Measurements from ENCODE around the gene RWDD4. TPM values are rescaled to one million over a fixed set of nuclear protein-coding genes. Genes with fewer than 3 reads are reported as not detected.

The RWDD4 gene
- total RNA-seq, 4 donors from 2014 or later, result 4.1 to 16.9 (median 11.6) TPM

DNA sequence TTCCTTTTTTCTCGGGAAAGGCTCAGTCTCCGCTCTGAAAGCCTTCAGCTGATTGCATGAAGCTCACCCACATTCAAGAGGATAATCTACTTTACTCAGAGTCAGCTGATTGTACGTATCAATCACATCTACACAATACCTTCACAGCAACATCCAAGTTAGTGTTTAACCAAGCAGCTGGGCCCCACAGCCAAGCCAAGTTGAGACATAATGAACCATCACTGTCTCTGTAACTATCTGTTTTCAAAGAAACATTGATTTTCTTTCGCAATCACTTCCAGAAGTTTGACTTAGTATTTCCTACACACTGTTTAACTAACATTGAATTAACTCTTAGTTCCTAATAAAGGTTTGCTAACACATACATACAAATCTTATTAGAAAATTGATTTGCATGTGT, 40.3 kb downstream of the RWDD4 start:
- no peaks in the 10 kb centered on the region for H3K36me3 ChIP-seq
- no peaks in the 10 kb centered on the region for H3K9me3 ChIP-seq
- intact Hi-C loops (cut with DNase I; ENCODE audit: low total_unique reads) (no loop called here), in situ Hi-C loops (cut with MboI; ENCODE audit: low pct_ligation_motif_present in 1 of 4, low pct_unique_long_range_greater_than_20kb in 1 of 4, low sequenced_read_pairs in 3 of 4) (no loop called here)
- no peak overlapping the region for H3K27ac ChIP-seq
- no peaks in the 10 kb centered on the region for H3K4me1 ChIP-seq
- no peak overlapping the region for H3K4me3 ChIP-seq
- TF ChIP-seq EP300 (IDR thresholded peaks at IDR 0.05; ENCODE audit: low read depth) (no peak), POLR2A (IDR thresholded peaks at IDR 0.05) (no peak), POLR2AphosphoS5 (IDR thresholded peaks at IDR 0.05) (no peak)
- TF ChIP-seq, protein P1, sequence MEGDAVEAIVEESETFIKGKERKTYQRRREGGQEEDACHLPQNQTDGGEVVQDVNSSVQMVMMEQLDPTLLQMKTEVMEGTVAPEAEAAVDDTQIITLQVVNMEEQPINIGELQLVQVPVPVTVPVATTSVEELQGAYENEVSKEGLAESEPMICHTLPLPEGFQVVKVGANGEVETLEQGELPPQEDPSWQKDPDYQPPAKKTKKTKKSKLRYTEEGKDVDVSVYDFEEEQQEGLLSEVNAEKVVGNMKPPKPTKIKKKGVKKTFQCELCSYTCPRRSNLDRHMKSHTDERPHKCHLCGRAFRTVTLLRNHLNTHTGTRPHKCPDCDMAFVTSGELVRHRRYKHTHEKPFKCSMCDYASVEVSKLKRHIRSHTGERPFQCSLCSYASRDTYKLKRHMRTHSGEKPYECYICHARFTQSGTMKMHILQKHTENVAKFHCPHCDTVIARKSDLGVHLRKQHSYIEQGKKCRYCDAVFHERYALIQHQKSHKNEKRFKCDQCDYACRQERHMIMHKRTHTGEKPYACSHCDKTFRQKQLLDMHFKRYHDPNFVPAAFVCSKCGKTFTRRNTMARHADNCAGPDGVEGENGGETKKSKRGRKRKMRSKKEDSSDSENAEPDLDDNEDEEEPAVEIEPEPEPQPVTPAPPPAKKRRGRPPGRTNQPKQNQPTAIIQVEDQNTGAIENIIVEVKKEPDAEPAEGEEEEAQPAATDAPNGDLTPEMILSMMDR (IDR thresholded peaks at IDR 0.05), result no peak
- WGBS, 2 donors (ENCODE audit: low coverage in 1 of 2), result 82 to 89% methylated on average over 1 to 4 of the region's 4 CpGs
- H3K27me3 ChIP-seq, result no peaks in the 10 kb centered on the region
- no peak for DNase-seq

DNA sequence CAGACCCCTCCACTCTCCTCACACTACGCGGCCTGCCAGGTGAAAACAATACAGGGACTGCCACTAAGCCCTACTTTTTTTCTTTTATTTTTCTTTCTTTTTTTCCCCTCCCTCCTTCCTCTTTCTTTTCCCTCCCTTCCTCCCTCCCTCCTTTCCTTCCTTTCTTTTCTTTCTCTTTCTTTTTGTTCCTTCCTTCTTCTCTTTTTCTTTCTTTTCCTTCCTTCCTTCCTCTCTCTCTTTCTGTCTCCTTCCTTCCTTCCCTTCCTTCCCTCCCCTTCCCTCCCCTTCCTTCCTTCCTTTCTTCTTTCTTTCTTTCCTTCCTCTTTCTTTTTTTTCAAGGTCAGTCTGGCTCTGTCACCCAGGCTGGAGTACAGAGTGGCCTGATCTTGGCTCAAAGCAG, 41.9 kb downstream of the RWDD4 start:
- DNase-seq, result no peak
- Histone ChIP-seq H3K36me3 (no peaks in the 10 kb centered on the region), H3K9me3 (no peaks in the 10 kb centered on the region), H3K4me3 (no peak overlapping the region), H3K4me1 (no peaks in the 10 kb centered on the region), H3K27me3 (no peaks in the 10 kb centered on the region), H3K27ac (no peak overlapping the region)
- WGBS, 2 donors (ENCODE audit: low coverage in 1 of 2), result 100% methylated on average over 2 of the region's 2 CpGs
- intact Hi-C loops (cut with DNase I; ENCODE audit: low total_unique reads) (no loop called here), in situ Hi-C loops (cut with MboI; ENCODE audit: low pct_ligation_motif_present in 1 of 4, low pct_unique_long_range_greater_than_20kb in 1 of 4, low sequenced_read_pairs in 3 of 4) (no loop called here)
- TF ChIP-seq POLR2AphosphoS5 (IDR thresholded peaks at IDR 0.05) (no peak), EP300 (IDR thresholded peaks at IDR 0.05; ENCODE audit: low read depth) (no peak), POLR2A (IDR thresholded peaks at IDR 0.05) (no peak)
- TF ChIP-seq, protein P1 (IDR thresholded peaks at IDR 0.05), result no peak

DNA sequence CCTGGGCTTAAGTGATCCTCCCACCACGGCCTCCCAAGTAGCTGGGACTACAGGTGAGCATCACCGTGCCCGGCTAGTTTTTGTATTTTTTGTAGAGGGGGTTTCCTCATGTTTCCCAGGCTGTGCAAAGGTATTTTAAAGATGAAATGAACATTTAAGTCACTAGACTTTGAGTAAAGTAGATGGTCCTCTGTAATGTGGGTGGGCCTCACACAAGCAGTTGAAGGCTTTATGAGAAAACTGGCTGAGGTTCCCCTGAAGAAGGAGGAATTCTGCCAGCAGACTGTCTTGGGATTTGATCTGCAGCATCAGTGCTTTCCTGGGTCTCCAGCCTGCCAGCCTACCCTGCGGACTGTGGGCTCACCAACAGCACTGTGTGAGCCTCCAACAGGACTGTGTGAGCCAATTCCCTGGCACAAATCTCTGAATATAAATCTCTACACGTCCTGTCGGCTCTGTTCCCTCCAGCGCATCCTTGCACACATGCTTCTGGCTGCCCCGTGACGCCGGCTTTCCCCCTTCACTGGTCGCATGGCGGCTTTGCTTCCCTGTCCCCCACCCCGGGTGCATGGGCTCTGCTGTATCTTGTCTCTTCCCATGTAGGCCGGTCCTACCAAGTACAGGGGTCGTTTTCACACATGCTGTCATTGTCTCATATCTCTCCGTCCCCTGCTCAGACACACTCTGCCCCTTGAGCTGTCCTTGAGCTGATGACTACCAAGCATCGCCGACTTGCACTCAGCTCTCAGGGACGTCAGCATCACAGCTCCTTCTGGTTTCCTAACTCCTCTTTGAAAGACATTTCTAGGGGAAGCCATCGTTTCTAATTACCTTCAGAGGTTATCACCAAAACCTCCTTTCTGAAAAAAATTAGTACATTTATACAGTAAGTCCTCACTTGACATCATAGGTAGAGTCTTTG, 46.4 kb downstream of the RWDD4 start:
- Histone ChIP-seq H3K27ac (no peak overlapping the region), H3K36me3 (no peaks in the 10 kb centered on the region), H3K4me3 (no peak overlapping the region), H3K27me3 (no peaks in the 10 kb centered on the region), H3K9me3 (no peaks in the 10 kb centered on the region), H3K4me1 (no peaks in the 10 kb centered on the region)
- no peak for TF ChIP-seq EP300 (IDR thresholded peaks at IDR 0.05; ENCODE audit: low read depth)
- WGBS, 2 donors (ENCODE audit: low coverage in 1 of 2), result 75 to 83% methylated on average over 4 to 20 of the region's 20 CpGs
- intact Hi-C loops (cut with DNase I; ENCODE audit: low total_unique reads), result no loop called here
- no peak for DNase-seq
- in situ Hi-C loops (cut with MboI; ENCODE audit: low pct_ligation_motif_present in 1 of 4, low pct_unique_long_range_greater_than_20kb in 1 of 4, low sequenced_read_pairs in 3 of 4), result no loop called here

DNA sequence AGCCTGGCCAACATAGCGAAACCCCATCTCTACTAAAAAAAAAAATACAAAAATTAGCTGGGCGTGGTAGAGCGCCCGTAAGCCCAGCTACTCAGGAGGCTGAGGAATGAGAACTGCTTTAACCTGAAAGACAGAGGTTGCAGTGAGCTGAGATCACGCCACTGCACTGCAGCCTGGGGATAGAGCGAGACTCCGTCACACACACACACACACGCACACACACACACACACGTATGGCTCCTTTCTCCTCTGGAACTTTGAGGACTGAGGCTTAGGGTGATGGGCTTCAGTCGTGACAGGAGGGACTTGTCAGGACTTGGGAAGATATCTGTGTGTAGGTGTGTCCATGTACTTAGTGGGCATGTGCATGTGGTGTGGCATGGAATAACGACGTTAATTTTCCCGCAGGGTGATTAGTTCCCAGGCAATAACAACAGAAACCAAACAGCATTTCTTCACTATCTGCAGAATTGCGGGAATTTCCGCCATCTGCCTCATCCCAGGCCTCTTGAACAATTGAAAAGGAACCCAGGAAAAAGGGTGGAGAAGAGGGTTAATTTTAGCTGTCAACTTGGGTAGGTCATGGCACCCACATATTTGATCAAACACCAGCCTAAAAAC, 47.7 kb downstream of the RWDD4 start:
- no peaks in the 10 kb centered on the region for H3K4me1 ChIP-seq
- intact Hi-C loops (cut with DNase I; ENCODE audit: low total_unique reads) (no loop called here), in situ Hi-C loops (cut with MboI; ENCODE audit: low pct_ligation_motif_present in 1 of 4, low pct_unique_long_range_greater_than_20kb in 1 of 4, low sequenced_read_pairs in 3 of 4) (no loop called here)
- no peak overlapping the region for H3K27ac ChIP-seq
- no peaks in the 10 kb centered on the region for H3K27me3 ChIP-seq
- no peaks in the 10 kb centered on the region for H3K9me3 ChIP-seq
- no peak overlapping the region for H3K4me3 ChIP-seq
- TF ChIP-seq POLR2A (IDR thresholded peaks at IDR 0.05) (no peak), POLR2AphosphoS5 (IDR thresholded peaks at IDR 0.05) (no peak), EP300 (IDR thresholded peaks at IDR 0.05; ENCODE audit: low read depth) (no peak)
- TF ChIP-seq, protein P1 (IDR thresholded peaks at IDR 0.05), result no peak
- H3K36me3 ChIP-seq, result no peaks in the 10 kb centered on the region
- no peak for DNase-seq
- WGBS, 2 donors (ENCODE audit: low coverage in 1 of 2), result 86 to 95% methylated on average over 7 to 15 of the region's 15 CpGs
